GM18520 (cell line): ENCODE data around the gene TST.

ENCODE experiments used
- ATAC-seq: cut with Tn5 transposase; IDR thresholded peaks from one replicate; pipeline ENCODE4 v1.9.1; 2021; ENCODE audit not compliant: unreplicated experiment

The TST gene

GRCh38 chr22:37032535-37033460 lies 13.6 kb upstream of the TST start:
- no peak for ATAC-seq

- no peak for ATAC-seq
Measured at GRCh38 chr22:37032134-37032534, 12.9 kb upstream of the TST start.

- ATAC-seq = no peak
Measured at GRCh38 chr22:37030560-37031281, 11.5 kb upstream of the TST start.

GRCh38 chr22:37028692-37029674 lies 9.7 kb upstream of the TST start:
- no peak for ATAC-seq

- ATAC-seq = no peak
Measured at GRCh38 chr22:37027556-37027955, 8.3 kb upstream of the TST start.

GRCh38 chr22:37026325-37026724 lies 7.1 kb upstream of the TST start:
- ATAC-seq = no peak

GRCh38 chr22:37025500-37026070 lies 6.3 kb upstream of the TST start:
- no peak for ATAC-seq

GRCh38 chr22:37024339-37025157 lies 5.3 kb upstream of the TST start:
- no peak for ATAC-seq

GRCh38 chr22:37023743-37024338 lies 4.6 kb upstream of the TST start:
- no peak for ATAC-seq

GRCh38 chr22:37022483-37023337 lies 3.5 kb upstream of the TST start:
- no peak for ATAC-seq

- ATAC-seq = no peak
Measured at GRCh38 chr22:37021710-37022482, 2.6 kb upstream of the TST start.

GRCh38 chr22:37021041-37021440 lies 1.8 kb upstream of the TST start:
- no peak for ATAC-seq

GRCh38 chr22:37020192-37020479 lies 889 bp upstream of the TST start:
- no peak for ATAC-seq

- ATAC-seq = no peak
Measured at GRCh38 chr22:37018815-37019308, 385 bp downstream of the TST start.

GRCh38 chr22:37018086-37018814 lies 997 bp downstream of the TST start:
- ATAC-seq = no peak

- no peak for ATAC-seq
Measured at GRCh38 chr22:37017356-37017755, 1.9 kb downstream of the TST start.
